ENCODE measurements around the gene GPR107.

The GPR107 gene

DNA sequence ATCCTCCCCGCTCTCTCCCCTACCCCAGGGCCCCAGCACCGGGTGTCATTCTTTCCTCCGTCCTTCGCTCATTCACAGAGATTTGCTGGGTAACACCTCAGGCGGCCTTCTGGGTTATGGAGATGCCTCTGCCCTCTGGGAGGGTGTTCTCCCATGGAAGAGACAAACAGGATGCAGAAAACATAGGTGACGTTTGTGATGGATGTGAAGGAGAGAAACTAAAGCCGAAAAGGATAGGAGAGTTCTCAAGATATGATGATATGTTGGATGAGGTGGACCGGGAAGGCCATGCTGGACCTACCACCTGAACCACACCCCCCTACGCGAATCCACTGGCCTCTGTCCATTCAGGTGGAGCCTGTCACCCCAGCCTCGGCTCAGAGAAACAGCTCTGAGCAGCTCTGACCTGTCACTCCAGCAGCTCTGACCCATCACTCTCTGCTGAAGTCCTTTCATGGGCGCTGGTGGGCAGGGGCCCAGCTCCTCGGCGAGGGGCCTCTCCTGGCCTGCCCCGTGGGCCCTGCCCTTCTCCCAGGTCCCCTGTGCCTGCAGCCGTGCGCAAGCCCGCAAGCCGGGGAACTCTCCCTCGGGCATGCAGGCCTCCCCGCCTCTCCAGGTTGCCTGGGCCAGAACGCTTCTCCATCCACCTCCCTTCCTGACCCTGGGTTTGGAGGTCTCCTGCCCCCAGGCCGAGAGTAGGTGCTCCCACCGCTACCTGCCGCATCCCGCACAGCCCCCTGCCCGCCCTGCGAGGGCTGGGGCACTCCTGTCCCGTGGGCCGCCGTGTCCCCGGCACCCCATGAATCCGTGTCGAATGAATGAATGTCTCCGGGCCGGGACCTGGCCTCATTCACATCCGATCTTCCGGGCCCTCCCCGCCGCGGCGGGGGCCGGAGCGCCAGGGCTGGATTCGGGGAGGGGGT is 117.8 kb downstream of the GPR107 start:
- H3K4me1 Mint-ChIP-seq, result peaks cover 14% of the 10 kb centered on the region
- H3K4me3 Mint-ChIP-seq, result peak overlapping the region; percentile 54
- peaks cover 79% of the 10 kb centered on the region for H3K27me3 Mint-ChIP-seq
- DNase-seq, result no peak
- CTCF ChIA-PET, result no interaction called here
- H3K36me3 Mint-ChIP-seq, result no peaks in the 10 kb centered on the region
- H3K27ac Mint-ChIP-seq, result no peak overlapping the region
- H3K9me3 Mint-ChIP-seq, result no peaks in the 10 kb centered on the region

DNA sequence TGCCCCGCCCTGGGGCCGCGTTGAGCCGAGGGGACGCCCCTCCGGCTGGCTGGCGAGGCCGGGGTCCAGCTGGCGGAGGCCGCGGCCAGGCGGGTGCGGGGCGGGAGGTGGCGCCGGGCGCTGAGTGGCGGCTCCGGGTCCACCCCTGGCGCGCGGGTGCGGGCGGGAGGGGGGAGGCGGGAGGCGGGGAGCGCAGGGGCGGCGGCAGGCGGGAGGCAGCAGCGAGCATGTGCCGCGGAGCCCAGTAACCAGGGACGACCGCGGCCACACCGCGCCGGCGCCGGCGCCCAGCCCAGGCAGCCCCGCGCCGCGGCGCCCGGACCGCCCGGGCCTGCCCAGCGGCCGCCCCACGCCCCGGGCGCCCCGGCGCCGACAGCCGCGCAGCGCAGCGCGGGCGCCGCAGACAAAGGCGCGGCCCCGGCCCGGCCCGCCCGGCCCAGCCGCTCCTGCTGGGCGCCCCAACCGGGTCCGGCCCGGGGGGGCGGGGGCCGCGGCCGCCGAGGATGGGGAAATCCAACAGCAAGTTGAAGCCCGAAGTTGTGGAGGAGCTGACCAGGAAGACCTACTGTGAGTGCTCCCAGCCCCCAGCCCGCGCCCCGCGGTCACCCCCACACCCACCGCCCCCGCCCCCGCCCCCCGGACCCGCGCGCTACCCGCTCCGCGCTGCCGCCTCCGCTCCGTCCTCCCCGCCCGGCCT is 118.6 kb downstream of the GPR107 start, which contains the start of gene NCS1:
TSS of gene NCS1 (plus strand) at position 244 of the 697 bp plus-strand sequence. CDS start at position 504, 260 bp downstream.
- Mint-ChIP-seq H3K27me3 (peaks cover 74% of the 10 kb centered on the region), H3K36me3 (no peaks in the 10 kb centered on the region), H3K4me1 (peaks cover 9% of the 10 kb centered on the region), H3K27ac (no peak within 1 kb of the TSS), H3K9me3 (no peaks in the 10 kb centered on the region), H3K4me3 (peak within 1 kb of the TSS; percentile 60)
- peak; percentile 54 for DNase-seq
- CTCF ChIA-PET, result no interaction called here

DNA sequence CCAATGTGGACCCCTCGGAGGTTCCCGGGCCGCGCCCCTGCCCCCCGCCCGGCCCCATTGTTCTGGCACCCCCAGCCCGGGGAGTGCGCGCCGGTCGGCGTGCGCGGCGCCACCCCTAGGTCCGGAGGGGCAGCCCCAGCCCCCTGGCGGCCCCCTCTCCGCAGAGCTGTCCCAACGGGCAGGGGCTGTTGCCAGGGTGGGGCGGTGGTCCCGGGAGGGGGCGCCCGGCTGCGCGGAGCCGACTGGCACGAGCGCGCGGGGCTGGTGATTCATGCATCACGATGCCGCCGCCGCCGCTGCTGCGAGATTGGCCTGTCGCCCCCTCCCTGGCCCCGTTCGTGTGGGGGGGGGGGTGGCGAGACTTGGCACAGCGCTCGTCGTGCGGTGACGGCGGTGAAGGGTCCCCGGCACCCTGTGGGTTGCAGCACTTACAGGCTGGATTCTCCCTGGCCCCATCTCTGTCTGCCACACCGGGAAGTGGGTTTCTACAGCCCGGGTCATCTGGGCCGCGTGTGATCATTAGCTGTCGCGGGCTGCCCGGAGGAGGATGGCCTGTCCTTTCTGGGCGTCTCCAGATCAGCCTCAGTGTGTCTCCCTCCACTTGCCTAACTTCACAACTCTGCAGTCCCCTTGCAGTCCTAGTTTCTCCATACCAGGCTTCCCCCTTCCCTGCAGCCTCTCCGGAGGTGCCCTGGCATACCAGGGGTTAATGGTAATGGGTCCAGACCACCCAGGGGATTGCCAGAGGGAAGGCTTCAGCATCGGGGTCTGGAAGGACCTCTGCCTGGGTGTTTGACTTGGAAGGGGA is 119.4 kb downstream of the GPR107 start:
- Mint-ChIP-seq H3K4me3 (peak overlapping the region; percentile 60), H3K27ac (no peak overlapping the region), H3K27me3 (peaks cover 71% of the 10 kb centered on the region), H3K9me3 (no peaks in the 10 kb centered on the region), H3K36me3 (no peaks in the 10 kb centered on the region), H3K4me1 (peaks cover 9% of the 10 kb centered on the region)
- DNase-seq, result peak; percentile 35
- CTCF ChIA-PET, result no interaction called here

DNA sequence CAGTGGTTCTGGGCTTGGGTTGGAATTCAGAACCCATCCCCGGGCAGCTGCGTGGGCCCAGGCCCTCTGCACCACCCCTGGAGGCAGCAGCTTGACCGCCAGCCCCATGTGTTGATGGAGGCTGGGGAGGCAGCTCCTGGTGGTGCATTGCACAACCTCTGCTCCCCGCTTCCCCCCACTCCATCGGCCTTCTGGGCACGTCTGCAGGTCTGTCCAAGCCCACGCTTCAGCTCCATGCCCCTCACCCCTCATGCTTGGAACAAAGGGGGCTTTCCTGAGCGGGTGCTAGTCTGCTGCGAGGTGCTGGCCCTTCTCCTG is 119.9 kb downstream of the GPR107 start:
- Mint-ChIP-seq H3K36me3 (no peaks in the 10 kb centered on the region), H3K27ac (no peak overlapping the region), H3K4me3 (peak overlapping the region; percentile 31), H3K27me3 (peaks cover 69% of the 10 kb centered on the region), H3K9me3 (no peaks in the 10 kb centered on the region), H3K4me1 (peaks cover 7% of the 10 kb centered on the region)
- no peak for DNase-seq
- CTCF ChIA-PET, result no interaction called here

DNA sequence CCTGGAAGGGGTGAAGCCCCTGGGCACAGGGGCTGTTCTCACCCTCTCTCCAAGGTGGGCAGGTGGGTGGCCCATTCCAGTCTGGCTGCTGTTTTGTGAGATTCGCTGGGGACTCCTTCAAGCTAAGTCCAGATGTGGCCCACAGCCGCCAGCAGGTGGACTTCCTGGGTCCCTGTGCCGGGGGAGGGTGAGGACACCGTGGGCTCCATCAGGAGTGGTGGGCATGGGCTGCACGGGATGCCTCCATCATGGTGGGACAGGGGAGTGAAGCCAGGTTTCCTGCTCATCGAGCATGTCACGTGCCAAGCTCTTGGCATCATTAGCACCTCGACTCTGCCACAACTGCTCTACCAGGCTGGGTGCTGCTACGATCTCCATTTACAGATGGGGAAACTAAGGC is 120.3 kb downstream of the GPR107 start:
- Mint-ChIP-seq H3K27me3 (peaks cover 65% of the 10 kb centered on the region), H3K4me1 (peaks cover 7% of the 10 kb centered on the region), H3K27ac (no peak overlapping the region), H3K9me3 (no peaks in the 10 kb centered on the region), H3K4me3 (peak overlapping the region; percentile 31), H3K36me3 (no peaks in the 10 kb centered on the region)
- no peak for DNase-seq
- CTCF ChIA-PET, result no interaction called here

DNA sequence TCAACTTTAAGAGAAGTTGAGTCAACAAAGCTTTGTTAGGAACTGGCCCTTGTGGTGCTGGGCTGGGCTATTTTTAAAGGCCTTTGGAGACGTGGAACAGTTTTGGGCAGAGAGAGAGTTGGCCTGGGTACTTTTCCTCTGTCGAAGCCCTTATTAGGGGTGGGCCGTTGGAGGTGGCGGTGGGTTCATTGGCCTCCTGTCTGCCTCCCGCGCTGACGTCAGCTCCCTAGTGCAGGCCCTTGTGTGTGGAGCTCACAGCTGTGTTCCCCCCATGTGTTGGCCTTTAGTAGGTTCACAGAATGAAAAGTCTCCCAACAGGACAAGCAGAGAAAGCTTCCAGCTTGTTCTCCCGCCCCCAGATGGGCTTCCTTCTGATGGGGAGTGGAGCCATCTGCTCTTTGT is 121.2 kb downstream of the GPR107 start:
- H3K27ac Mint-ChIP-seq, result no peak overlapping the region
- CTCF ChIA-PET, result no interaction called here
- no peak for DNase-seq
- peaks cover 56% of the 10 kb centered on the region for H3K27me3 Mint-ChIP-seq
- H3K4me3 Mint-ChIP-seq, result no peak overlapping the region
- H3K36me3 Mint-ChIP-seq, result no peaks in the 10 kb centered on the region
- H3K9me3 Mint-ChIP-seq, result no peaks in the 10 kb centered on the region
- peaks cover 7% of the 10 kb centered on the region for H3K4me1 Mint-ChIP-seq

DNA sequence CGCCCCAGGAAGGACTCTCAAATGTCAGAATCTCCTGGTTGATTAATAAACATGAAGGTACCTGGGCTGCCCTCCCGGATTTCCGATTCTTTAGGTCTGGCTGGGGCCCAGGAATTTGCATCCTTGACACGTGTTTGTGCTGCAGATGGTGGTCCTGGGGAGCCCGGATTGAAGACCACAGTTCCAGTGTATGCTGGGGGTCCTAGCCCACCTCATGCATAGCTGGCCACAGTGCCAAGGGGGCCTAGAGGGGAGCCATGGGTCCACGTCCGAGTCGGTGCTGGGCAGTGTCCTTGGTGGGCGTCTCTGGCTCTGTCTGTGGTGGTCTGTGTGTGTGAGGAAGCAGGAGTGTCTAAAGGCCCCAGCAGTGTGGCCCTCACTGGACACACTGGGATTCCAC is 121.6 kb downstream of the GPR107 start:
- Mint-ChIP-seq H3K36me3 (no peaks in the 10 kb centered on the region), H3K27me3 (peaks cover 52% of the 10 kb centered on the region), H3K27ac (no peak overlapping the region), H3K4me3 (no peak overlapping the region), H3K9me3 (no peaks in the 10 kb centered on the region), H3K4me1 (peaks cover 7% of the 10 kb centered on the region)
- DNase-seq, result no peak
- CTCF ChIA-PET, result no interaction called here

DNA sequence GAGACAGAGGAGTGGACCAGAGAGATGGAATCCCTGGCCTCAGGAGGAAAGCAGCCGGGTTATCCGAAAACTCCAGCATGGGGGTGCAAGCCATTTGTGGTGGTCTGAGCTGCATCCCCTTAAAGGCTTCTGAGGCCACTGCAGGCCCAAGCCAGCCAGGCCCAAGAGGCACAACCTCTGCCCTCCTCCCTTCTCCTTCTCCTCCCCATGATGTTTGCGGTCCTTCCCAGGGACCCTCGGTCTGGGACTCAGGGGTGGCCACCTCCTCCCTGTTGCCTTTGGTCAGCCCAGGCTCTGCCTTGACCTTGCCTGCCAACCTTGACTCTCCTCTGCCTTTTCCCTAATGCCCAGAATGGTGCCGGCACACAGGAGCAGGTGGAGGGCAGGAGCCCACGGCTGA is 123.1 kb downstream of the GPR107 start:
- Mint-ChIP-seq H3K36me3 (no peaks in the 10 kb centered on the region), H3K27ac (no peak overlapping the region)
- CTCF ChIA-PET, result no interaction called here

DNA sequence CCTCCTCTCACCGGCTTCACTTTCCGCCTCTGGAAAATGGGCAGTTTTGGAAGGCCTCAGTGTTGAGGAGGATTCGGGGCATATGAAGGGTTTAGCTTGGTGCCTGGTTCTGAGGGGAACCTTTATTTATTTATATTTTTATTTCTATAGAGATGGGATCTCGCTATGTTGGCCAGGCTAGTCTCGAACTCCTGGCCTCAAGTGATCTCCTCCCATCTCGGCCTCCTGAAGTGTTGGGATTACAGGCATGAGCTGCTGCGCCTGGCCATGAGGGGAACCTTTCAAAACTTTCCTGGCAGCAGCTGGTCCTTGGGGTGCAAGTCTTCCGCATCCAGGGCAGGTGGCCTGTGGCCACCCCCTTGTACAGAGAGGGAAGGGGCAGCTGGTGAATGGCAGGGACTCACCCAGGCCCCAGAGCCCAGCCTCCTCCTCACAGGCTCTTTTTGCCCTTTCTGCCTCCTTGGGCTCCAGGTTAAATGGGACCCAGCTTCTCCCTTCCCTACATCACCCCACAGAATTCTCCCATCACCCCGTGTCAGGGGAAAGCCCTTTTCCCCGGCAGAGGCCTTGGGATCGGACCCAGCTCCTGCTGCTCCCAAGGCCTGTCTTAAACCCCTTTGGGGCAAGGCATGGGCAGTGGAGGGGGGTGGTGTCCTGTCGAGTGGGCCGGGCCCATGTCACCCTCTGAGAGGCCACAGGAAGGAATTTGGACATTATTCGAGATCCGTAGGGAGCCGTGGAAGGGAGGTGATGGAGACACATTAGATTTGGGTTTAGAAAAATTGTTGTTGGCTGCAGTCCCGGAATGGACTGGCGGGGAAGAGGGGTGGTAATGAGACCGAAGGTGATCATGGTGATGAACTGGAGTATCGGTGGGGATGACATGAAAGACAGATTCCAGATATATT is 124.4 kb downstream of the GPR107 start:
- Mint-ChIP-seq H3K9me3 (no peaks in the 10 kb centered on the region), H3K4me1 (peaks cover 2% of the 10 kb centered on the region), H3K27me3 (peaks cover 37% of the 10 kb centered on the region), H3K27ac (no peak overlapping the region), H3K4me3 (no peak overlapping the region), H3K36me3 (no peaks in the 10 kb centered on the region)
- DNase-seq, result no peak
- CTCF ChIA-PET, result no interaction called here

More for the DNA sequence above, 123.1 kb downstream of the GPR107 start:
- DNase-seq, result no peak
- peaks cover 3% of the 10 kb centered on the region for H3K4me1 Mint-ChIP-seq
- no peaks in the 10 kb centered on the region for H3K9me3 Mint-ChIP-seq
- peaks cover 42% of the 10 kb centered on the region for H3K27me3 Mint-ChIP-seq
- no peak overlapping the region for H3K4me3 Mint-ChIP-seq

DNA sequence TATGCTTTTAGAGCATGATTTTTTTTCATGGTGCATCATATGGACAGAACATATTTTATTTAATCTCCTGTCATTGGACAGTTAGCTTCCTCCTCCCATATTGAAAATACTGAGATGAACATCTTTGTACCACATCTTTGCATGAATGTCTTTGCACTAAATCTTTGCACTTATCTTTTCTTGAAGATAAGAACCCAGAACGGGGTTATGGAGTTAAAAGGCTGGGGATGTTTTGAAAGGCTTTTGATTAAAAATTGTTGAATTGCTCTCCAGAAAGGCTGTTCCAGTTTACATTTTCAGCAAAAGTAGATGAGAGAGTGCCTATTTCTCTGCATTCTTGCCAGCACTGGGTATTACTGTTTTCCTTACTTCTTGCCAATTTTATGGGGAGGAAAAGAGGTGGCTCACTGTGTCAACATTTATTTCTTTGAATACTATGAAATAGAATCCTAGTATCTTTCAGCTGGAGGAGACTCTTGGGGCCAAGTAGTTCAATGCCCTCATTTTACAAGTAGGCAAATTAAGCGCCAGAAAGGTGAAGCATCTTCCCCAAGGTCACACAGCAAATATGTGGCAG is 125.7 kb downstream of the GPR107 start:
- Mint-ChIP-seq H3K27ac (no peak overlapping the region), H3K36me3 (no peaks in the 10 kb centered on the region), H3K4me3 (no peak overlapping the region), H3K9me3 (no peaks in the 10 kb centered on the region), H3K4me1 (no peaks in the 10 kb centered on the region), H3K27me3 (peaks cover 28% of the 10 kb centered on the region)
- no peak for DNase-seq
- CTCF ChIA-PET, result no interaction called here

DNA sequence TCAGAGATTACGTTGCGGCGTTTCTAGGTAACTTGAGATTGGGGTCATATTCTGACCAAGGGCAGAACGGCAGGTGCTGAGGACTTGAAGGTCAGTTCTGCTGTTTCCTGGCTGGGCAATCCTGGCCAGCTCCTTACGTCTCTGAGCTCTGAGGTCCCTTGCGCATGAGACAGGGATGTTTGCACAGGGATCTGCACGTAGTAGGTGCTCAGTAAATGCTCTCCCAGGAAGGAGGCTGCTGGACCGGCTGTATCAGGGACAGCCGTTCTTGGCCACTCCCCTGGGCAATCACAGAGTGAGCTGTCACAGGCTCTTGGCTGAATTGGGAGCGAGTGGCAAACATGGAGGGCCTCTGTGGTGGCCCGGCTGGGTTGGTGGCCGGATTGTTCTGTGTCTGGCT is 126.8 kb downstream of the GPR107 start:
- Mint-ChIP-seq H3K27me3 (peaks cover 17% of the 10 kb centered on the region), H3K4me1 (no peaks in the 10 kb centered on the region), H3K9me3 (no peaks in the 10 kb centered on the region), H3K36me3 (no peaks in the 10 kb centered on the region), H3K4me3 (no peak overlapping the region), H3K27ac (no peak overlapping the region)
- CTCF ChIA-PET, result no interaction called here
- DNase-seq, result no peak

DNA sequence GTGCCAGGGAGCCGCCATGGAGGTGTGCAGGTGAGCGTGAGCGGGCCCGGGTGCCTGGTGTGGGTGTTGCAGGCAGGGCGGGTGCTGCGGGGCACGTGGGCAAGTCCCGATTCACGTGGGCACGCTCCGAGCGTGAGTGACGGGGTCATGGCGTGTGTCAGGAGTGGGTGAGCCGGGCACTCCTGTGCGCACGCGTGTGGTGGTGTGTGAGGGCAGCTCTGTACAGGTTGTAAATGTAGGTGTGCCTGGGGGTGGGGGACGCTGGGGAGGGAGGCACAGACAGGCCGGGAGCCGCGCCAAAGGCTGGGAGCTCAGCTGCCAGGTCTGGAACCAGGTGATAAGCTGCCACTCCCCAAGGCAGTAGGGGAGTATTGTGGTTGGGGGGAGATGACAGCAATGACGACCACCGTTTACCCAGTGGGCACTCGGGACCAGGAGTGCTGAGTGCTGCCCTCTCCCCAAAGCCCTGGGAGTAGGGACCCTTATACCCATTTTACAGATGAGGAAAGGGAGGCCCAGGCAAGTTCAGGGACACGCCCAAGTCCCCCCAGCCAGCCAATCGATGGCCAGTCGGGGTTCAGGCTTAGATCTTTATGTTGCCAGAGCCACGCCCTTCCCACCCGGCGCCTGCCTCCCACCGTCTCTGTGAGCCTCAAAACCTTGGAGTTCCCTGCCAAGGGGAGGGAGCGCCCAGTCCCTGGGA is 128.1 kb downstream of the GPR107 start:
- no peak for DNase-seq
- CTCF ChIA-PET, result no interaction called here
- no peak overlapping the region for H3K27ac Mint-ChIP-seq
- no peaks in the 10 kb centered on the region for H3K9me3 Mint-ChIP-seq
- H3K27me3 Mint-ChIP-seq, result peaks cover 15% of the 10 kb centered on the region
- H3K4me1 Mint-ChIP-seq, result no peaks in the 10 kb centered on the region
- H3K36me3 Mint-ChIP-seq, result no peaks in the 10 kb centered on the region
- H3K4me3 Mint-ChIP-seq, result no peak overlapping the region

DNA sequence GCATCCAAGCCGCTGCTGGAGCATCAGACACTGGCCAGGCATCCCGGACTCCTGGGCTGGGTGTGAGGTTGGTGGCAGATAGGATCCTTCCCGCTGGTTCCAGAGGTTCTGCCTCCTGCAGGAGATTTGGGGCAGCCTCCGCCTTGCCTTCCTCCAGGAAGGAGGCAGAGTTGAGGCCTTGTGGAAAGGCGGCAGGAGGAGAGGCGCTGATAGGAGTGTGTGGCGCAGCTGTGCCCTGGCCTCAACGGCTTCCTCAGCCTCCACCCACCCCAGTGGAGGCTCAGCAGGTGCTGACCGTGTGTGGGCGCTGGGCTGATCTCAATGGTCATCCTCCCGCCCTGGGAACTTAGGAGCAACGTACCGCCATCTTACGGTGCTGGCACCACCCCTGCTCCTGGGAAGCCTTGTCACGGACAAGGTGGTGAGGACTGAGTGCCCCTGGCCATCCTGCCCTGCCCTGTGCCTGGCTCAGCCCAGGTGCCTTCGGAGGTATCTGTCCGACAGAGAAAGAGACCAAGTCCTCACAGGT is 128.7 kb downstream of the GPR107 start:
- Mint-ChIP-seq H3K36me3 (no peaks in the 10 kb centered on the region), H3K27me3 (peaks cover 15% of the 10 kb centered on the region), H3K4me1 (no peaks in the 10 kb centered on the region), H3K9me3 (no peaks in the 10 kb centered on the region), H3K27ac (no peak overlapping the region), H3K4me3 (no peak overlapping the region)
- no peak for DNase-seq
- CTCF ChIA-PET, result no interaction called here
